ENCODE results near the gene OTOP3.

The OTOP3 gene

GRCh38 chr17:74943808-74944522 is 8.3 kb downstream of the OTOP3 start:
- no peak for TF ChIP-seq CTCF (IDR thresholded peaks at IDR 0.05)
- DNase-seq (ENCODE audit: low spot score): no peak
- no peak overlapping the region for H3K27ac ChIP-seq
- no peak overlapping the region for H3K4me3 ChIP-seq

- no peak for TF ChIP-seq CTCF (IDR thresholded peaks at IDR 0.05)
- no peak overlapping the region for H3K27ac ChIP-seq
- DNase-seq (ENCODE audit: low spot score): no peak
- no peak overlapping the region for H3K4me3 ChIP-seq
Observed at GRCh38 chr17:74945543-74945942, 9.8 kb downstream of the OTOP3 start.

GRCh38 chr17:74946641-74947040 is 10.9 kb downstream of the OTOP3 start:
- Histone ChIP-seq H3K27ac (no peak overlapping the region), H3K4me3 (no peak overlapping the region)
- DNase-seq (ENCODE audit: low spot score): no peak
- no peak for TF ChIP-seq CTCF (IDR thresholded peaks at IDR 0.05)

GRCh38 chr17:74947041-74947754 is 11.5 kb downstream of the OTOP3 start:
- no peak for DNase-seq (ENCODE audit: low spot score)
- H3K4me3 ChIP-seq: no peak overlapping the region
- TF ChIP-seq CTCF (IDR thresholded peaks at IDR 0.05): no peak
- no peak overlapping the region for H3K27ac ChIP-seq

- DNase-seq (ENCODE audit: low spot score): no peak
- Histone ChIP-seq H3K4me3 (no peak overlapping the region), H3K27ac (no peak overlapping the region)
- no peak for TF ChIP-seq CTCF (IDR thresholded peaks at IDR 0.05)
Observed at GRCh38 chr17:74949455-74950115, 13.9 kb downstream of the OTOP3 start.

- DNase-seq (ENCODE audit: low spot score): no peak
- Histone ChIP-seq H3K4me3 (no peak overlapping the region), H3K27ac (no peak overlapping the region)
- no peak for TF ChIP-seq CTCF (IDR thresholded peaks at IDR 0.05)
Observed at GRCh38 chr17:74950207-74950606, 14.5 kb downstream of the OTOP3 start.

Data from coronary artery (tissue), 2 donors.